Measurements from ENCODE around the gene OR6A2. TPM values are rescaled to one million over a fixed set of nuclear protein-coding genes. Genes with fewer than 3 reads are reported as not detected.

OR6A2 gene
- 0.07 TPM in 1 of 2 replicates, not detected in the other for total RNA-seq

DNA sequence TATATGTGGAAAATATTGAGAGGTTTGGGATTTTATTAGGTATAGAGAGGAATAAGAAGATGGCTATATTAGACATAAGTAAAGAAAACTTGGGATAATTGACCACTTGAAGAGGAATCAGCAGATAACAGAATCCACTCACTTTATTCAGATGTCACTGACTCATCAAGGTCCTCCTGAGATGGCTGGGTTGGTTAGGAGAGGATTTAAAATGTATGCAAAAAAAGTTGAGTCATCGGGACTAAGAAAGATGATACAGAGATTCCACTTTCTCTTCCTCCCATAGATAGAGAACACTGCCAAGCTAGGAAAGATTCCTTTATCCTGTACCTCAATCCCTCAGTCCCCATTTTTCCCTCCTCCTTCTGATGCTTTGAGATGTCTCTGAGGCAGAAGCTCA, at the start of gene OR6A2:
TSS of gene OR6A2 (minus strand) at position 288 of the 400 bp plus-strand sequence. CDS start 3,981 bp downstream, outside the sequence.

DNA sequence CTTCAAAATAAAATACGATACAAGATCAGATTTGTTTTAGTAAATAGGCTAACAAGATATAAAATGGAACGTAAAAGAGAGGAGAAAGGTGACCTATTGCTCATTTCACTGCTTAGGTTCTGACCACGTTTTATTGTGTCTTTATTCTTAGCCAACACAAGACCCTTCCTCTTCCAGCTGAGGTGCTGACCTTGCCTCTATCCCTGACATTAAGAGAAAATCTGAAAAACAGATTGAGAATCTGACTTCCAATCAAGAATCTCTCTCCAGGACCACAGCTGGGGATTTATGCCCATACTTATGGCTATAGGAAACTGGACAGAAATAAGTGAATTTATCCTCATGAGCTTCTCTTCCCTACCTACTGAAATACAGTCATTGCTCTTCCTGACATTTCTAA, 45.9 kb upstream of the OR6A2 start, which contains the start of gene OR10A5:
TSS of gene OR10A5 (plus strand) at position 301 of the 400 bp plus-strand sequence. CDS start at position 301, 0 bp downstream.

DNA sequence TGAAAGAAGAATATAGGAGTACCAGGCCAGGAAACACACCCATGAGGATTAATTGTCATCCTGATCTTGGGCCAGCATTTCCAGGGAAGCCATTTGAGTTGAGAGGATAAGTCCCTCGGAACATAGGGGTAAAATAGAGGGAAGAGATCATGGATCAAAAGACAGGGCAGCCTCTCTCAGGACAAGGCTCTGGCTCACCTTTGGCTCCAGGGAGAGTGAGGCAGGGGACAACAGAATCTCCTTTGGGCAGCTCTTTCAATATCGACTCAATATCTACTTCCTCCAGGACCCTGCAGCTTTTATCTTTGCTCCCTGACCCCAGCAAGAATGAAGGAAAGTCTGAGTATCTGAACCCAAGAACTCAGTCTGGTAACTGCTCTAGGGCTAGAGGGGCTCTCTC, 16.8 kb downstream of the OR6A2 start, which contains the start of gene OR2AG1:
TSS of gene OR2AG1 (plus strand) at position 301 of the 400 bp plus-strand sequence. CDS start 2,018 bp downstream, outside the sequence.

DNA sequence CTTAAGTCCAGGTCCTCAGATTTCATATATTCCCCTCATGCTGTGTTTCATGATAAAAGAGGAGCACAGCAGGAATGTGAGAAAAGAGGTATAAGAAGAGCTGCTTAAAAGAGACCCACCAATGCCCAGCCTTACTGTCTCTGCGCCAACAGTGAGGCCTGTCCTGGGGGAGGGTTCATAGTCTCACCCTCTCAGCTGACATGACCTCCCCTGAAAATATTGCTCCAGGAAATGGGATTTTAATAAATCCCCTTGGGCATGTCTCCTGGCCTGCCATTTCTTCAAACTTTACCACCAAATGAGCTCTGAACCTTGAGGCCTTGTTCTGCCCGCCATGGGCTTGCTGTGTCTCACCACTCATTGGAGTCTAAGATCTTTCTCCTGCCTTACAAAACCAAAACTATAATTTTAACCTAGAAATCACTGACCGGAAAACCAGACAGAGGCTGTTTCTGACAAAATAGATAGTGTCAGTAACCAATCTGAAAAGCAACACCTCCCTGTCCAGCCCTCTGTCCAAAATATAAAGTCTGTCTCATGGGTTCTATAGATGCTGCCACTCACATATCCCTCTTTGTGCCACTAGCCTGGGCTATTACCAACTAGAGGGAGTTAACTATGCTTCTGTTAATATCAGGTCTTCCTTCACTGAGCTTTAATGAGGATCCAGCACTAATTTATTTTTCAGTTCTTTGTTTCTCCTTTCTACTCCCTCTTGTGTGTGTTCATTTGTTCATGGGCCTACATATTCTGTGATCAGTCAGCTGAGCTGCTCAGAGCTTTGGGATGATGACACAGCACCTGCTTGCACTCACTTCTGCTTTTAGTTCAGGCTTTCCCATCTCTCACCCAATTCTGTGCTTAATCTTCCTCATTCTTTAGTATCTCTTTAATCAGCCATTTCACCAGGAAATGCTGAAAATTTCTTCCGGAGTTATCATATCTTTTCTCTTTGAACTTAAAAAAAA, 27.3 kb downstream of the OR6A2 start, which contains the start of gene OR2AG2:
TSS of gene OR2AG2 (minus strand) at position 51 of the 968 bp plus-strand sequence. CDS start 3,019 bp downstream, outside the sequence.

Other genes starting within 250 kb of the OR6A2 start
- 17.4 and 19.6 TPM in 2 replicates for gene RRP8, start 196.1 kb downstream of the OR6A2 start, total RNA-seq
- gene ILK, start 195.9 kb downstream of the OR6A2 start, total RNA-seq, result 179 and 196 TPM in 2 replicates
- 37.4 and 42.3 TPM in 2 replicates for gene TAF10, start 187.5 kb downstream of the OR6A2 start, total RNA-seq
- 51.3 and 99.0 TPM in 2 replicates for gene TPP1, start 180.3 kb downstream of the OR6A2 start, total RNA-seq
- gene DCHS1, start 143.9 kb downstream of the OR6A2 start, total RNA-seq, result 22.5 and 23.9 TPM in 2 replicates
- gene MRPL17, start 116.3 kb downstream of the OR6A2 start, total RNA-seq, result 99.3 and 103 TPM in 2 replicates
- not detected in 2 replicates for gene OR2AG2, start 27.7 kb downstream of the OR6A2 start, total RNA-seq
- not detected in 2 replicates for gene OR2AG1, start 16.7 kb downstream of the OR6A2 start, total RNA-seq
- not detected in 2 replicates for gene OR10A5, start 46.0 kb upstream of the OR6A2 start, total RNA-seq
- not detected in 2 replicates for gene OR10A2, start 63.4 kb upstream of the OR6A2 start, total RNA-seq
- gene OR10A4, start 76.9 kb upstream of the OR6A2 start, total RNA-seq, result not detected in 2 replicates
- not detected in 2 replicates for gene OR2D2, start 92.8 kb upstream of the OR6A2 start, total RNA-seq
- gene OR2D3, start 121.3 kb upstream of the OR6A2 start, total RNA-seq, result not detected in 2 replicates
- 1.4 and 1.7 TPM in 2 replicates for gene ZNF215, start 126.7 kb upstream of the OR6A2 start, total RNA-seq
- gene ZNF214, start 220.7 kb upstream of the OR6A2 start, total RNA-seq, result 0.44 TPM in 1 of 2 replicates, not detected in the other
- not detected in 2 replicates for gene NLRP14, start 220.8 kb upstream of the OR6A2 start, total RNA-seq